Embryonic facial prominence (tissue), 1 donor: ENCODE measurements around the gene LPP.

Experiments
- DNase-seq: peaks from one replicate; pipeline ENCODE4 v3.0.0-alpha.2; 2016; ENCODE audit errors: extremely low spot score

The LPP gene

DNA sequence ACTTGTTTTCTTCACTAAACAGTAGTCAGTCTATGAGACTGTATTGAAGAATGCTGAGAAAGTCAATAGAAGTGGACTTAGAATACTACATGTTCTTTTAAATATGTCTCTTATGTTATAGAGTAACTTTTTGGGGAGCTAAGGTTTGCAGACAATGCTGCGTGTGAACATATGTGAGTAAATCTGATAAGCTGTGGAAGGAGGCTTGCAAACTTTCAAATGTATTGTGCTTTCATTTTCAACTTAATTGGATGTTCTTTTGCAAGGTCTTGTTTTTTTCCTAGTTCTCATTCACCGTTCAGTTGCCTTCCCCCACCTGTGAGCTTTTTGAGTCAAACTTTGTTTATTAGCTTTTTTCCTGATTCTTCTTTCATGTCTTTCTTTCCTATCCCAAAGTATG lies 176.2 kb downstream of the LPP start:
- DNase-seq = no peak

DNA sequence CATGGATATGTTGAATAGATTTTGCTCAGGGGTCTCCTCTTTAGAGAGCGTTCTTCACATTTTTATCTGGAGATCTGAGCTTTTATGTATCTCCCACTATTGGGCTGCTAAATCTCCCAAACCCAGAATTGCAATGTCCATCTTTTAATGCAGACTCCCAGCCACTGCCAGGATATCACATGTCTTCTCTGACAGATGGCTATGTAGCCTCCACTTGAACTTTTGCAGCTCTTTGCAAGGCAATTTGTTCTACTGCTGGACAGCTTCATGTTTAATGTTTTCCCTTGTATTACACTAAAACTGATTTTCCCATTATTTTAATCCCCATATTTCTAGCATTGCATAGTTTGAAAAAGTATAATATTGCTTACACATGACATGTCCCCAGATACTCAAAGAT lies 177.2 kb downstream of the LPP start:
- DNase-seq = no peak

DNA sequence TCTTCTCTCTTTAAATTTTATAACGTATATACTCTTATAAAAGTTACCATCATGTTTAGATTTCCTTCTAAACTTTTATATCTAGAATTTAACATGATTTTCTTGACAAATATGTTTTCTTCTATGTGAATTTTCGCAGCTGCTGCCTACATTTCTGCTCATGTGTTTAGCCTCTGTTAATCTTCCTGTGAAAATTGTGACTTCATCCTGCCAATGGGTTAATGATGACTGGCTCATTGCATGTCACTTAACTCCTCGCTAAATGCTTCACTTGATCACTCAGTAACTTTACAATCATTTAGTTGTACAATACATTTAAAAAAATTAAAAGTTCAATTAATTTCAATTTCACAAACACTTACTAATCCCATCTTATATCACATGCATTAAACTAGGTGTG lies 178.1 kb downstream of the LPP start:
- no peak for DNase-seq

DNA sequence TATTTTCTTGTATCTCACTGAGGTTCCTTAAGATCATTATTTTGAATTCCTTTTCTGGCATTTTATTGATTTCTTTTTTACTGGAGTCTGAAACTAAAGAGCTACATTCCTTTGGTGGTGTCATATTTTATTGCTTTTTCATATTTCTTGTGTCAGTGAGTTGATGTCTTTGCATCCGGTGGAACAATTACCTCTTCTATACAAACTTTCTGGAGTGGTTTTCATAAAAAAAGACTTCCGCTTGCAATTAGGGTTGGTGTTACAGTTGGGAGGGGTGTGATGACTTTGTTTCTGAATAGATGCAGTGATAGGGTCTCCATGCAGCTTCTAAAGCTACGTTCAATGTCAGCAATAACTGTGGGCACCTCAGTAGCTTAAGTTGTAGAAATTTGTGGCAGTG lies 181.7 kb downstream of the LPP start:
- DNase-seq = no peak

DNA sequence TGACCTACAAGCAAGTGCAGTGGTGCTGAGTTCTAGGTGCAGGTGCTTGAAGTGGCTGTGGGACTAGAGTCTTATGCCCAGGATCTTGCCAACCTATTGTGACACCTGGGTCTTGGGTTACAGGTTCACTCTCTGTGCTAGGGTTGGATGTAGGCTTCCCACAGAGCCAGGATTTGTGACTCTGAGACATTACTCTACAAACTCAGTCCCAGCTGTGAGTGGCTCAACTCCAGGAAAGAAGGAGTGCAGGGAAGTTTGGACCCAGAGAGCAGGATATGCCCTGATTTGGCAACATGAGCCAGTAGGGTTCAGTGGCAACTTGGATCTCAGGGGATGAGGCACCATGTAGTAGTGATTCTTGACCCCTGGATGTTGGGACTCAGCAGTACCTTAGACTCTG lies 182.2 kb downstream of the LPP start:
- DNase-seq = no peak

DNA sequence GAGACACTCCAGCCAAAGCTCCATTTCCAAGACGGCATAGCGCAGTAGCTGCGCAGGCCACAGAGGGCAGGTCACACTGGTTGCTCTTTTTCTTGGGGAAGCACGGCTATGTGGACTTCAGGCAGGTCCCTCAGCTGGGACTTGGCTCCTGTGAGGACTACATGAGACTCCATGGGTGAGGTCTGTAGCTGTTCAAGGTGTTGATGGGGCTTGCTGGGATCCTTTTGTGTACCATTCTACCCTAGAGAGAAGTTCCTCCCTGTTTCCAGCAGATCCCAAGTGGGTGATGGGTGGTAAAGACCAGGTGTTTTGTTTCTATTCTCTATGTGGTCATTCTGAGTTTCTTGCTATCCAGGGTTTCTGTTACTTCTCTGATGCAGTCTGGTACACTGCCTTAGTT lies 183.3 kb downstream of the LPP start:
- no peak for DNase-seq

DNA sequence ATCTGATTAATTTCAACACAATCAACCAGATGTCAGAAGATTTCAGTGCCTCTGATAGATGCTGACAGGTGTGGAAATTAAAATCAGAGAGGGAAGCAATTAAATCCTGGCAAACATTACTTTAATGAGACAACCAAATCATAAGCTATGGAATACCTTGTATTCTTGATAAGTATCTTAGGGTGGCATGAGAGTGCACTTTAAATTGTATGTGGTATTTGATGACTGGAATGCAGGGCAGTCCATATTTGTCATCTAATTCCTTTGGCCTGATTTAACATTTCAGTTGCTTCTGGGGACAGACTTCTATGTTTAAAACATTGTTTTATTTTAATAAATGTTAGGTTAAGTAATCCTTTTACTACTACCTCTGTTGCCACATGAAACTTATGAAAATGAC lies 184.1 kb downstream of the LPP start:
- DNase-seq = no peak

DNA sequence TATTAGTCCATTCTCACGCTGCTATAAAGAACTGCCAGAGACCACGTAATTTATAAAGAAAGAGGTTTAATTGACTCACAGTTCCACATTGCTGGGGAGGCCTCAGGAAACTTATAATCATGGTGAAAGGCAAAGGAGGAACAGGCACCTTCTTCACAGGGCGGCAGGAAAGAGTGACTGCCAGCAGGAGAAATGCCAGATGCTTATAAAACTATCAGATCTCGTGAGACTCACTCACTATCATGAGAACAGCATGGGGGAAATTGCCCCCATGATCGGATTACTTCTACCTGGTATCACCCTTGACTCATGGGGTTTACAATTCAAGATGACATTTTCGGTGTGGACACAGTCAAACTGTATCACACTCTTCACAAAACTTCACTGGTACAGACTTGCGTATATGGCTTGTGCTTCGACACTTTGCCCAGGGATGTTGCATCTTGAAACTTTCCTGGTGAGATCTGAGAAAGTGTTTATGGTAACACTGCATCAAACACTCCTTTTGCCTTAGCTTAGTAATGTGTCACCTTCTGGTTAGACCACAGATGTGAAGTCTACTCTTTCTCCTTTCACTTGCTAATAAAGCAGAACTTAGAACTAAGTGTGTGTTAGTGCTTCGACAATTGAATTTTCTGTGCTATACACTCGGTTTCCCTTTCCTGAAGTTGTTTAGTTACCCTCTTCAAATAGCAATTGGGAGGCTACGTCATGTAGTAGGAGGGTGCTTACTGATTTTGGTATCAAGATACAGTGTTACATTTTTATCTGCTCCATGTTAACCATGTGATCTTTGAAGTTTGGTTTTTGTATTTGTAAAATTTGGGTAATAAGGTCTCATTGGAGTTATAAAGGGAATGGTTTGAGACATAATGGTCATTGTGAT lies 185.7 kb downstream of the LPP start:
- no peak for DNase-seq

DNA sequence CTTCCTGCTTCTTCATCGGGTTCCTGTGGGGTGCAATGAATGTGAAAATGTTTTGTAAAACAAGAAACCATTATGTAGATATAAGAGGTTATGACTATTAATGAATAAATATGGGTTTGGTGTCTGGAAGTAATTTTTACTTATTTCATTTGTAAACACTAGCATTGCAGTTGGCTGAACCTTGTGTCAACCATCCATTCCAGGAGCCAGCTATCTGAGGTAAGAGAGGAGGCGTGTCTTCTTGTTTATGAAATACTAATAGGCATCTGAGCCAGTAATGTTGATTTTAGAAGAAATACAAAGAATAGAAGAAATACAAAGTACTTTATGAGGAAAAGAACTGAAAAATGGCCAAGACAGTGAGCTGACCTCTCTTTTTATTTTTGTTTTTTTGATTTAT lies 187.5 kb downstream of the LPP start:
- no peak for DNase-seq

DNA sequence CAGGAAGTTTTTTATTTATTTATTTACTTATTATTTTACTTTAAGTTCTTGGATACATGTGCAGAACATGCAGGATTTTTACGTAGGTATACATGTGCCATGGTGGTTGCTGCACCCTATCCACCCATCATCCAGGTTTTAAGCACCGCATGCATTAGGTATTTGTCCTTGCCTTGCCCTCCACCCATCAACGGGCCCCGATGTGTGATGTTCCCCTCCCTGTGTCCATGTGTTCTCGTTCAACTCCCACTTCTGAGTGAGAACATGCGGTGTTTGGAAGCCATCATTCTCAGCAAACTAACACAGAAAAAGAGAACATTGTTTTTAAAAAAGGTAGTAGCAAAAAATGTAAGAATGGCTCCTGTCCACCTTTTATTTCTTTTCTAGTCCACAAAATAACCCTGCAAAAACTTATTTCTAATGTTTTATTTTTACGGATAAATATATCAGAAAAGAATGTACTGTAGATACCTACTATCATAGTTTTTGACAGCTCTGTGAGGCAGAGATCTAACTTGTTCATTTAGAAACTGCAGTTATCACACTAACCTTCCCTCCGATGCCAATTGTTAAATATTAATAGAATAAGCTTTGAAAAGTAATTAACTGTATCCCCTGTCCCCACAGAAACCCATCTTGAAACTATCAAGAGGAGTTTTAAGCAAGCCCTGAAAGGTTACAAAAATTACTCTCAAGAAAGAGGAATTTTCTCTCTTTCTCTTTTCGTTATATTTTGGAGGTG lies 189.2 kb downstream of the LPP start:
- no peak for DNase-seq

DNA sequence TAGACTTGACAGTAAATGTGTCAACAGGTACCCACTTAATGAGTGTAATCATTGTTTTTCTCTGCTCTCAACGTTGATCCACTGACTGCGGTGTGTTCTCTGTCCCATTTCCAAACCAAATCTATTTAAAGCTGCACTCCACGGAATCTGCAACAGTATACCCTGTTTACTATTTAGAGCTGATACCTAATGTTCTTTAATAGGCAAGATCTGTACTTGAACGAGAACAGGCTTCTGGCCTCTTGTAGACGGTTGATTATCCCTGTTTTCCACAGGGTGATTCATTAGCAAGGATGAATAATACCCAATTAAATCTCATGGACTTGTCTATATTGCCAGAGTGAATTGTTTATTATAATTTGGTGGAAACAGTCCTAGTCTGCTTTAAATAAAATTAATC lies 189.9 kb downstream of the LPP start:
- no peak for DNase-seq

DNA sequence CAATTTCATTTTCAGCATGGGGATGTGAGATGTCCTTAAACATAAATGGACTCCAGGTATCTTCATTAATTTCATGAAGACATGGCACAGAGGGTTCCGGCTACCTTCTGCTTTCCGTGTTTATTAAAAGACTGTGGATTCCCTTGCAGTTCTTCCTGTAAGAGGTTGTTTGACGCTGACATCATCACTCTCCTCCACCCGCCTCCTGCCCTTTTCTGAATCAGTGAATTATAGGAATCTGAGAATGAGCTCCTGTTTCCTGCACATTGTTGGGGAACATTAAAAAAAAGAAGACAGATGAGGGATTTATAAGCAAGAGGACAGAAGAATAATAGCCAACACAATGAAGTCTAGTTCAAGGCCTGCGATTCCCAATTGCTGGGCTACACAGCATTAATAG lies 191.3 kb downstream of the LPP start:
- DNase-seq = no peak

DNA sequence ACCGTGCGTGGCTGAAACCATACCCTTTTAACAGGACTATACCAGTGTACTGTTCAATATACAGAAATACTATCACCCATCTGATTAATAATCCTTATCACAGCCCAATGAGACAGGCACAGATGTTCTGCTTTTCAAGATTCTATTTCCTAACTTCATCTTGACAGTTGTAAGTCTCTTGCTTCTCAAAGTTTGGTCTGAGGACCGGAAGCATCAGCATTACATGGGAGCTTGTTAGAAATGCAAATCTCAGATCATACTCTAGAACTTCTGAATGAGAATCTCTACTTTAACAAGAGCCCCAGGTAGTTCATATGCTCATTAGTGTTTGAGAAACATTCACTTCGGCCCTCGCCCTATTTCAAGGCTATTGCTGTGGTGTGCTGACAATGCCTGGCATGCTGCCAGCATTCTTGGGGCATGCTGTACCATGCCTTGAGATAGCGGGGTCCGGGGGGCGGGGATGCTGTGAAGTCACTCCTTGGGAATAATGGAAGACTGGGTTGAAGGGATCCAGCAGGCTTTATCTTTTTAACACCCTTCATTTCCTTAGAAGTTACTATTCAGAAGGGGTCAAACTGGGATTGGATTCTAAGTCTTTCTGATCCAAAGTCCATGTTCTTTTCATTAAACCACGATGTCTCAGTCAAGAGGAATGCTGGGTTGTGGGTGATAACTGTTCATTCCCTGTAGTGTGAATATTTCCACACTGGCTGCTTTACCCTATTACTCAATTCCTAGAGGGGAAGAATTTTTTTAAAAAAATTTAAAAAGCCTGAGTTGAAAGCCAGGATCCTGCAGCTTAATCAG lies 194.7 kb downstream of the LPP start:
- no peak for DNase-seq

DNA sequence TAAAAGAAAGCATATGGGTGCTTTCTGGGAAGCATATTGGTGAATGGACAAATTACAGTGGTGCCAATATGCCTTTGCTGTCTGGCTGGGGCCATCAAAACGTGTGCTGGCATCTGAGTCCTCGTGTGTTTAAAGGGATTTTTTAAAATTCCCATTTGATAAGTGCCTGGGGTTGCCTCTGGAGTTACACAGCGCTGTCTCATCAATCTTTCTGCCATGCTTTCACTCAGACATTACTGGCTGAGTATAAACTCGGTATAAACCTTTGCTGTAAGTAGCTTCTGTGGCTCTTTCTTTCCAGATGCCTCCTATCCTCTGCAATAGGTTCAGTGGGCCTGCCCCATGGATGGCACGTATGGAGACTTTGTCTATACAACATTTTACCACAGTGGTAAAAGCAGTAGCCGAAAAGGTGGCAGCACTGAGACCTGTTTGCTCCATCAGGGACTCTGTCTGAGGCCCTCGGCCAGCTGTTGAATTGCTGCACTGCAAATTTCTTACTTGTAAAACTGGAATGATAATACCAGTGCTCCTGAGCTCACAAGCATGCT lies 195.5 kb downstream of the LPP start:
- no peak for DNase-seq

DNA sequence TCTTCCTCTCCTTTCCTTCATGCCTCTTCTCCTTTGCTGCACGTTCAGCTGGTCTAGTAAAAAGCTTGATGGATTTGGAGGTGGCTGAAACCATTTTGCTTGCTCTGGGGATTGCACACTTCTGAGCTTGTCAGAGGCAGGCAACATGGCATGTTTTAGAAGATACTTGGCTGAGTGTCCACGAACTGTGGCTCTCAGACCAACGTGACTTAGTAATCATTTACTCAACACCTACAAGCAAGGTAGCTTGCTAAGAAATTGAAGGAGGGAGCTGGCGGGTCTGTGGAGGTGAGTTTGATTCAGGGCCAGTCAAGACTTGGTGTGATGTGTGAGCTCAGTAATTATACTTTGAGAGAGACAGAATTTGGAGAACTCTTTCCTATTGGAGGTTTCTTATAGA lies 196.0 kb downstream of the LPP start:
- no peak for DNase-seq

DNA sequence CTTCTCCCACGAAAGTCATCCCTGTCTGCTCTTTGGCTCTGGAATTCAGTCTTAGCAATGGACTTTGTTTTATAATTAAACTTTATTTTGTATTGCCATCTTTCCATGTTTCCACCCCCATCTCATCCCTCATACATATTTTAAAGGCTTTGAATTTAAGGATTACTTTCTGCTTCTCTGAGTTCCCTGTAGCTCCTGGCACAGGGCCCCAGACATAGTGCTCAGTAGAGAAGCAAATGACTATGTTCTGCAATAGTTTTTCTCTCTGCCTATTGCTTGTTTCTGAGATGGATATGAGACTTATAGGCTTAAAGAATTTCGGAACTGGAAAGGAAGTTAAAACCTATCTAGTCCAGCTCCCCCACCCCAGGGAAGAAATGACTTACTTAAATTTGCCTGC lies 197.0 kb downstream of the LPP start:
- DNase-seq = no peak

DNA sequence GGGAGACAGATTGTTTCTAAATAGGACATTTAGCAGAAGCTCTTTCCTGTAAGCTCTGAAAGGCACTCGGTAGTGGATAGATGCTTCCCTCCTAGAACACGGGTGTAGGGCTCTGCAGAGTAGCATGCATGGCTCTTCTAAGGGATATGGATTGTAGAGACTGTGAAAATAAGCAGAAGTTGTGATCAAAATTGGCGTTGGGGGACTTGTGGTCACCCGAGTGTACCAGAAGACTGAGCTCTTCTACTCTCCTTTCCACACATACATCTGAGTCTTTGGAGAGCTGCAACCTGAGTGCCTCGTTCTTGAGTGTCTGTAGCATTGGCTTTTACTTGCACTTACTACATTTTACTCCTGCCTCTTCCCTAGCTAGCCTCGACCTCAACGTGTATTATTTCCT lies 197.7 kb downstream of the LPP start:
- no peak for DNase-seq

DNA sequence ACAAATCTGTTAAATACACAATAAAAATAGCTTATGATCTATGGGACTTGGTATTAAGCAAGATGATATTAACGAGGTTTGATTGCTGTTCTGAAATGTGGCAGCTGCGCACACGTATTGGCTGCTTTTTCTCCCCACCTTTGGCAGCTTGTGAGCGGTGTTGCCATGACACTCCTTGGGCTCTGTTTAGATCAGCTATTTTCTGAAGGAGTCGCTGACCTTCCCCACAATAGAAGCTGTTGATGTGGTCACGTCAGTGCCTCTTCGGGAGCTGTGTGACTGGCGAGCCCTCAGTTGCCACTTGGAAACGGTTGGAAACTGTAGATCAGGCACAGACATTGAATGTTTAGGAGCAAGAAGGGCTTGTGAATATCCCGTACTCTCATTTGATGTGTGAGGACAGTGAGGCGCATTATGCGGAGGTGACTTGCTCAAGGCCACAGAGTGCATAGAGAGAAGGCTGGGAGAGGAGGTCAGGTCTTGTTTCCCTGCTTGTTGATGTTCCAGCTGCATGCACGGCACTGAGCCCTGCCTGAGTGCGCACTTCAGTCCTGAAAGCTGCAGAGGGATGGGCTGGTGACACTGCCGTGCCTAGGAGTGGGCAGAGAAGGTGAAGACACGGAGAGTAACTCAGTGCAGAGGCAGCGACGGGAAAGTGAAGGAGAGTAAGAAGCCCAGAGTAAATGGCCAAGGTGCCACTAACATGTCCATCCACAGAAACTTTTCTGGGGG lies 198.4 kb downstream of the LPP start:
- no peak for DNase-seq

DNA sequence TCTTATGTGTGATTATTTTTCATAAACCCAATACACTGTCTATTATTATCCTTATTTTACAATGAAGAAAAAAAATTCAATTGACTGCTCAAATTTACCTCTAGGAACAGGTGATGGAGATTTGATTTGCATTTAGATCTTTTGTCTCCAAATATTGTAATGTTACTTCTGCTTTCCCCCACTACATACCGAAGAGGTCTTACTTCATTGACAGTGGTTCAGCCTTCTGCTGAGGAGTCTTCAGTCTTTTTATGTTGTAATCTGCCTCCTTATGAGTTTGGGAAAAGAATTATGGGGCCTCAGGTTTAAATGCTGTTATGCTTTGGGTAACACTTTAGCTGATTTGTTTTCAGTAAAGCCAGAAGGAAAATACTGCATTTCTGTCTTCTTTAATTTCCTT lies 199.5 kb downstream of the LPP start:
- DNase-seq = no peak

DNA sequence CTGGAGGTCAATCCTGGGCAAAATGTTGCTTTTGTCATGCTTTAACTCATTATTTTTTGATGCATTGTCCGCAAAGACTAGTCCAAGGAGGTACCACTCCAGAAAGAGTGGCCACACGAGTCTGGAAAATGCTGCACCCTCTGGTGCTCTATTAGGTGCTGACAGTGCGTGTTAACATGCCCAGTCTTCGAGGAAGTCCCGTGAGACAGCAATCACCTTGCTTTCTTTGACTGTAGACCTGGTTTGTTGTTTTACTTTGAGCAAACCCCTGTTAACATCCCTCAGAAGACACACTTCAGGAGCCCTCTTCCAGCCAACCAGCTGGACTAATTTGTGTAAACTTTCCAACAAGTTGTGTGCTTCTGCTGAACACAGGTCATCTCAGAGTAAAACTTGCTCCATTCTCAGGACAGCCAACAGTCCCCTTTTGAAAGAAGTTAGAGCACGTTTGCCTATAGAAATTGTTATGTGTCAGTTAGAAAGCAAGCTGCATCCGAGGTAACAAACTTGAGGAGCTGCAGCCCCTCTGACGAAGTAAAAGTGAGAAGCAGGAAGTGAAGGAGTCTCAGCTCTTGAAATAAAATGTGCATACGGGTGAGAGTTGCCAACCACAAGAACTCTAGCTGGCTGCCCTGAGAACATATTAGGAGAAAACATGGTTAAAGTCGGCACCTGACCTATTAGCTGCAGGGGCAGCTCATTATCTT lies 205.0 kb downstream of the LPP start:
- no peak for DNase-seq

DNA sequence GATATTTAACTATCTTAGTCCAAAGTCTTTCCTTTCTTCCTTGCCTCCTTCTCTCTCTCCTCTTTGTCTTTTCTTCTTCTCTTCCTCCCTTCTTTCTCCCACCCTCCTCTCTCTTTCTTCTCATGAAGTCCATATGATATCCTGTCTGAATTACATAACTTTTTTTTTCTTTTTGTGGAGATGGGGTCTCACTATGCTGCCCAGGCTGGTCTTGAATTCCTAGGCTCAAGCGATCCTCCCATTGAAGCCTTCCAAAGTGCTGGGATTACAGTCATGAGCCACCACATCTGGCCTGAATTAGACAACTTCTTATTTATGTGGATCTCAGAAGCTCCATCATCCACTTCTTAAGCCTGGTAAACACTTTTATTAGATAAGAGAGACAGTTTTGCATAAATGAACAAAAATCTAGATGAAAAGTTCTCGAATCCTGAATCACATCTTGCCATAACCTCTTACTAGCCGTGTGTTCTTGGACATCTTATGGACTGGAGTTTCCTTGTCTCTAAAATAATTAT lies 206.5 kb downstream of the LPP start:
- no peak for DNase-seq
